ENCODE measurements around the gene MCIDAS. TPM values are rescaled to one million over a fixed set of nuclear protein-coding genes. Genes with fewer than 3 reads are reported as not detected.

Gene MCIDAS
- total and polyA plus RNA-seq, 2 of the 4 experiments (the other 2 are of a cell fraction), result not detected

DNA sequence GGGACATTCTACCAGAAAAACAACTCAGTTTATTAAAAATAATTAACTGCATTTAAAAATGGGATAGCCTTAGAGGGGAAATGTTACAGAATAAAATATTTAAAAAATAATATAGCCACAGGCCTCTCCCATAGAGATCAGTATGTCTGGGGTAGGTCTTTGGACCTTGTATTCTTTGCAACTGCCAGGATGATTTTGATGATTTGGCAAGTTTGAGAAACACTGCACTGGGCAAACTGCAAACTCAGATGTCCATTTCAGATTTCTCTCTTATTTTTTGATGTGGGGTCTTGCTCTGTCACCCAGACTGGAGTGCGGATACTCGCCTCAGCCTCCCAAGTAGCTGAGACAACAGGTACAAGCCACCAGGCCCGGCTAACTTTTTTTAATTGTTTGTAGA is 31.2 kb upstream of the MCIDAS start:
- Histone ChIP-seq H2BK15ac (ENCODE audit: low read depth, low read length) (no peak overlapping the region), H3K36me3 (ENCODE audit: control insufficient read depth, insufficient read depth, low read length) (peaks cover 23% of the 10 kb centered on the region), H2AK9ac (replicated peaks; ENCODE audit: low read depth, low read length, poor library complexity) (no peak overlapping the region), H2AK5ac (ENCODE audit: low read depth, low read length) (no peak overlapping the region), H4K5ac (ENCODE audit: low read depth, low read length) (no peak overlapping the region), H3K9me3 (ENCODE audit: control insufficient read depth, insufficient read depth, low read length) (no peaks in the 10 kb centered on the region), H2BK20ac (ENCODE audit: low read depth, low read length) (no peak overlapping the region), H3K14ac (replicated peaks; ENCODE audit: low read depth, low read length) (no peak overlapping the region), H3K79me1 (ENCODE audit: low read depth in 1 of 2, low read length in 2 of 2) (no peaks in the 10 kb centered on the region), H3K4me2 (ENCODE audit: low read depth, low read length) (no peak overlapping the region), H3K4me3 (ENCODE audit: insufficient read depth, low read depth, low read length) (no peak overlapping the region), H3K4me1 (ENCODE audit: control insufficient read depth, insufficient read depth, low read length) (no peaks in the 10 kb centered on the region), H4K8ac (ENCODE audit: low read depth in 2 of 2, low read length in 2 of 2) (no peak overlapping the region), H3K4ac (ENCODE audit: low read depth, low read length) (no peak overlapping the region), H3K27ac (ENCODE audit: insufficient read depth, low read length) (no peak overlapping the region), H4K91ac (ENCODE audit: insufficient read depth, low read depth, low read length) (no peak overlapping the region), H3K9ac (ENCODE audit: low read depth, low read length) (no peak overlapping the region), H4K20me1 (ENCODE audit: insufficient read depth, low read length) (no peaks in the 10 kb centered on the region), H2AFZ (replicated peaks; ENCODE audit: low read length, poor library complexity) (no peak overlapping the region), H3K9me1 (ENCODE audit: insufficient read depth, low read length) (no peaks in the 10 kb centered on the region), H3K23ac (ENCODE audit: low read depth, low read length) (no peak overlapping the region), H3K18ac (ENCODE audit: low read depth, low read length) (no peak overlapping the region), H2BK120ac (ENCODE audit: low read depth, low read length) (no peak overlapping the region), H3K27me3 (ENCODE audit: control insufficient read depth, insufficient read depth, low read length) (no peaks in the 10 kb centered on the region), H3K56ac (ENCODE audit: extremely low read depth, insufficient read depth, low read length) (no peak overlapping the region), H2BK5ac (ENCODE audit: low read depth, low read length, poor library complexity, severe bottlenecking) (no peak overlapping the region)
- in situ Hi-C loops (cut with MboI; ENCODE audit: low sequenced_read_pairs) (no loop called here), dilution Hi-C loops (cut with HindIII; ENCODE audit: low sequenced_read_pairs, unreplicated experiment) (no loop called here), intact Hi-C loops (cut with micrococcal nuclease) (loop anchor here (5.0 kb wide), 2 partner anchors 34 to 86 kb away; partner anchors contain the start of gene CDC20B)
- TF ChIP-seq BHLHE40 (IDR thresholded peaks at IDR 0.05; ENCODE audit: low read depth, low read length), result no peak
- TF ChIP-seq, protein P1, sequence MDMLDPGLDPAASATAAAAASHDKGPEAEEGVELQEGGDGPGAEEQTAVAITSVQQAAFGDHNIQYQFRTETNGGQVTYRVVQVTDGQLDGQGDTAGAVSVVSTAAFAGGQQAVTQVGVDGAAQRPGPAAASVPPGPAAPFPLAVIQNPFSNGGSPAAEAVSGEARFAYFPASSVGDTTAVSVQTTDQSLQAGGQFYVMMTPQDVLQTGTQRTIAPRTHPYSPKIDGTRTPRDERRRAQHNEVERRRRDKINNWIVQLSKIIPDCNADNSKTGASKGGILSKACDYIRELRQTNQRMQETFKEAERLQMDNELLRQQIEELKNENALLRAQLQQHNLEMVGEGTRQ (IDR thresholded peaks at IDR 0.05; ENCODE audit: low read depth, low read length), result no peak
- TF ChIP-seq RAD21 (IDR thresholded peaks at IDR 0.05; ENCODE audit: low read length), result no peak
- TF ChIP-seq MXI1 (IDR thresholded peaks at IDR 0.05; ENCODE audit: borderline replicate concordance, low read depth, low read length), result no peak
- TF ChIP-seq CEBPB (IDR thresholded peaks at IDR 0.05; ENCODE audit: low read depth, low read length), result no peak
- TF ChIP-seq RCOR1 (IDR thresholded peaks at IDR 0.05; ENCODE audit: insufficient replicate concordance, low read length), result no peak
- TF ChIP-seq, protein P2, sequence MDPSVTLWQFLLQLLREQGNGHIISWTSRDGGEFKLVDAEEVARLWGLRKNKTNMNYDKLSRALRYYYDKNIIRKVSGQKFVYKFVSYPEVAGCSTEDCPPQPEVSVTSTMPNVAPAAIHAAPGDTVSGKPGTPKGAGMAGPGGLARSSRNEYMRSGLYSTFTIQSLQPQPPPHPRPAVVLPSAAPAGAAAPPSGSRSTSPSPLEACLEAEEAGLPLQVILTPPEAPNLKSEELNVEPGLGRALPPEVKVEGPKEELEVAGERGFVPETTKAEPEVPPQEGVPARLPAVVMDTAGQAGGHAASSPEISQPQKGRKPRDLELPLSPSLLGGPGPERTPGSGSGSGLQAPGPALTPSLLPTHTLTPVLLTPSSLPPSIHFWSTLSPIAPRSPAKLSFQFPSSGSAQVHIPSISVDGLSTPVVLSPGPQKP (IDR thresholded peaks at IDR 0.05; ENCODE audit: borderline replicate concordance, low read depth, low read length), result no peak
- no peak for TF ChIP-seq SMC3 (IDR thresholded peaks at IDR 0.05; ENCODE audit: low read depth, low read length)
- TF ChIP-seq RFX5 (IDR thresholded peaks at IDR 0.05; ENCODE audit: low read depth, low read length), result no peak
- TF ChIP-seq MAFK (IDR thresholded peaks at IDR 0.05; ENCODE audit: low read depth, low read length), result no peak
- no TSS peak for BruUV-seq (replicated peaks)
- POLR2A ChIA-PET (ENCODE audit: unreplicated experiment), result no interaction called here
- CTCF ChIA-PET, result no interaction called here
- WGBS, 2 experiments (ENCODE audit: extremely low coverage in 2 of 2, insufficient read length in 1 of 2), result no CpG with 5 or more reads among the region's 3 CpGs
- no peak for ATAC-seq (ENCODE audit: low read depth)
- no peak for DNase-seq

Data from IMR-90 (cell line).